Measurements from ENCODE around the gene COL8A1.
"Not testable (repeated sequence)": the region's sequence is repeated elsewhere in the genome, so short reads cannot be mapped to it uniquely, and the experiment has no call there.

The COL8A1 gene

GRCh38 chr3:99817047-99817436 lies 178.6 kb downstream of the COL8A1 start:
- DNase-seq, result peak; percentile 28
- in situ Hi-C loops (cut with HindIII; ENCODE audit: low pct_ligation_motif_present, low pct_unique_long_range_greater_than_20kb, low sequenced_read_pairs), result no loop called here

GRCh38 chr3:99817437-99818240 lies 179.2 kb downstream of the COL8A1 start, which contains the start of gene CMSS1:
Gene CMSS1 (plus strand): TSS chr3:99817862.
- in situ Hi-C loops (cut with HindIII; ENCODE audit: low pct_ligation_motif_present, low pct_unique_long_range_greater_than_20kb, low sequenced_read_pairs), result no loop called here
- DNase-seq, result peak; percentile 89

- in situ Hi-C loops (cut with HindIII; ENCODE audit: low pct_ligation_motif_present, low pct_unique_long_range_greater_than_20kb, low sequenced_read_pairs), result no loop called here
- no peak for DNase-seq
Observed at GRCh38 chr3:99818818-99819217, 180.4 kb downstream of the COL8A1 start.

GRCh38 chr3:99823723-99824711 lies 185.6 kb downstream of the COL8A1 start:
- DNase-seq, result peak; percentile 48
- in situ Hi-C loops (cut with HindIII; ENCODE audit: low pct_ligation_motif_present, low pct_unique_long_range_greater_than_20kb, low sequenced_read_pairs), result no loop called here

GRCh38 chr3:99825004-99825640 lies 186.7 kb downstream of the COL8A1 start:
- DNase-seq, result peak; percentile 49
- in situ Hi-C loops (cut with HindIII; ENCODE audit: low pct_ligation_motif_present, low pct_unique_long_range_greater_than_20kb, low sequenced_read_pairs), result no loop called here

- in situ Hi-C loops (cut with HindIII; ENCODE audit: low pct_ligation_motif_present, low pct_unique_long_range_greater_than_20kb, low sequenced_read_pairs), result no loop called here
- DNase-seq, result no peak
Observed at GRCh38 chr3:99829844-99830243, 191.4 kb downstream of the COL8A1 start.

- DNase-seq, result no peak
- in situ Hi-C loops (cut with HindIII; ENCODE audit: low pct_ligation_motif_present, low pct_unique_long_range_greater_than_20kb, low sequenced_read_pairs), result no loop called here
Observed at GRCh38 chr3:99833617-99834205, 195.3 kb downstream of the COL8A1 start.

GRCh38 chr3:99834211-99834957 lies 196.0 kb downstream of the COL8A1 start:
- in situ Hi-C loops (cut with HindIII; ENCODE audit: low pct_ligation_motif_present, low pct_unique_long_range_greater_than_20kb, low sequenced_read_pairs), result no loop called here
- no peak for DNase-seq

- in situ Hi-C loops (cut with HindIII; ENCODE audit: low pct_ligation_motif_present, low pct_unique_long_range_greater_than_20kb, low sequenced_read_pairs), result no loop called here
- no peak for DNase-seq
Observed at GRCh38 chr3:99836681-99837080, 198.3 kb downstream of the COL8A1 start.

- DNase-seq, result no peak
- in situ Hi-C loops (cut with HindIII; ENCODE audit: low pct_ligation_motif_present, low pct_unique_long_range_greater_than_20kb, low sequenced_read_pairs), result no loop called here
Observed at GRCh38 chr3:99837715-99838114, 199.3 kb downstream of the COL8A1 start.

- in situ Hi-C loops (cut with HindIII; ENCODE audit: low pct_ligation_motif_present, low pct_unique_long_range_greater_than_20kb, low sequenced_read_pairs), result no loop called here
- DNase-seq, result no peak
Observed at GRCh38 chr3:99838755-99839154, 200.4 kb downstream of the COL8A1 start.

- in situ Hi-C loops (cut with HindIII; ENCODE audit: low pct_ligation_motif_present, low pct_unique_long_range_greater_than_20kb, low sequenced_read_pairs), result no loop called here
- no peak for DNase-seq
Observed at GRCh38 chr3:99839613-99840012, 201.2 kb downstream of the COL8A1 start.

GRCh38 chr3:99841949-99842348 lies 203.6 kb downstream of the COL8A1 start:
- DNase-seq; in situ Hi-C loops (cut with HindIII; ENCODE audit: low pct_ligation_motif_present, low pct_unique_long_range_greater_than_20kb, low sequenced_read_pairs): not testable (repeated sequence)

- DNase-seq, result peak; percentile 59
- in situ Hi-C loops (cut with HindIII; ENCODE audit: low pct_ligation_motif_present, low pct_unique_long_range_greater_than_20kb, low sequenced_read_pairs), result no loop called here
Observed at GRCh38 chr3:99842826-99843589, 204.6 kb downstream of the COL8A1 start.

- DNase-seq, result no peak
- in situ Hi-C loops (cut with HindIII; ENCODE audit: low pct_ligation_motif_present, low pct_unique_long_range_greater_than_20kb, low sequenced_read_pairs), result no loop called here
Observed at GRCh38 chr3:99843590-99844258, 205.3 kb downstream of the COL8A1 start.

- no peak for DNase-seq
- in situ Hi-C loops (cut with HindIII; ENCODE audit: low pct_ligation_motif_present, low pct_unique_long_range_greater_than_20kb, low sequenced_read_pairs), result no loop called here
Observed at GRCh38 chr3:99845331-99845730, 206.9 kb downstream of the COL8A1 start.

GRCh38 chr3:99845999-99846398 lies 207.6 kb downstream of the COL8A1 start:
- in situ Hi-C loops (cut with HindIII; ENCODE audit: low pct_ligation_motif_present, low pct_unique_long_range_greater_than_20kb, low sequenced_read_pairs), result no loop called here
- no peak for DNase-seq

All from ACHN (cell line).